GM10266 (cell line): ENCODE results near the gene STXBP6.

Experiments
- DNase-seq: peaks from one replicate; pipeline ENCODE4 v3.0.0; 2012; ENCODE audit errors: extremely low spot score
- TF ChIP-seq, protein P1 (sequence below): IDR thresholded peaks from 2 replicates; pipeline ENCODE4 v1.5.1; 2012; ENCODE audit warnings: mild to moderate bottlenecking, low read depth; ENCODE audit not compliant: control insufficient read depth, insufficient read depth; ENCODE audit errors: missing control alignments

STXBP6 gene

DNA sequence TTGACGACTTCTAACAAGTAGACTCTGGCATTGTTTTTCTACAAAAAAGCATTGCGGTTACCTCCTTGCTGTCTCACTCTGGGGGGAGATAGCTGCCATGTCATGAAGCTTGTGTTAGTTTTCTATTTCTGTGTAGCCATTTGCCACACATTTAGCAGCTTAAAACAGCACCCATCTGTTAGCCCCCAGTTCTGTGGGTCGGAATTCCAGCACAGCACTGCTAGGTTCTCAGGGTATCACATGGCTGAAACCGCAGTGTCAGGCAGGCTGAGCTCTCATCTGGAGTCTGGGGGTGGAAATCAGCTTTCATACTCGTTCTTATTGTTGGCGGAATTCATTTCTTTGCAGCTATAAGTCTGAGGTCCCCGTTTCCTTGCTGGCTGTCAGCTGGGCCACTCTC, 19.9 kb upstream of the STXBP6 start:
- TF ChIP-seq, protein P1, sequence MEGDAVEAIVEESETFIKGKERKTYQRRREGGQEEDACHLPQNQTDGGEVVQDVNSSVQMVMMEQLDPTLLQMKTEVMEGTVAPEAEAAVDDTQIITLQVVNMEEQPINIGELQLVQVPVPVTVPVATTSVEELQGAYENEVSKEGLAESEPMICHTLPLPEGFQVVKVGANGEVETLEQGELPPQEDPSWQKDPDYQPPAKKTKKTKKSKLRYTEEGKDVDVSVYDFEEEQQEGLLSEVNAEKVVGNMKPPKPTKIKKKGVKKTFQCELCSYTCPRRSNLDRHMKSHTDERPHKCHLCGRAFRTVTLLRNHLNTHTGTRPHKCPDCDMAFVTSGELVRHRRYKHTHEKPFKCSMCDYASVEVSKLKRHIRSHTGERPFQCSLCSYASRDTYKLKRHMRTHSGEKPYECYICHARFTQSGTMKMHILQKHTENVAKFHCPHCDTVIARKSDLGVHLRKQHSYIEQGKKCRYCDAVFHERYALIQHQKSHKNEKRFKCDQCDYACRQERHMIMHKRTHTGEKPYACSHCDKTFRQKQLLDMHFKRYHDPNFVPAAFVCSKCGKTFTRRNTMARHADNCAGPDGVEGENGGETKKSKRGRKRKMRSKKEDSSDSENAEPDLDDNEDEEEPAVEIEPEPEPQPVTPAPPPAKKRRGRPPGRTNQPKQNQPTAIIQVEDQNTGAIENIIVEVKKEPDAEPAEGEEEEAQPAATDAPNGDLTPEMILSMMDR: no peak
- no peak for DNase-seq

DNA sequence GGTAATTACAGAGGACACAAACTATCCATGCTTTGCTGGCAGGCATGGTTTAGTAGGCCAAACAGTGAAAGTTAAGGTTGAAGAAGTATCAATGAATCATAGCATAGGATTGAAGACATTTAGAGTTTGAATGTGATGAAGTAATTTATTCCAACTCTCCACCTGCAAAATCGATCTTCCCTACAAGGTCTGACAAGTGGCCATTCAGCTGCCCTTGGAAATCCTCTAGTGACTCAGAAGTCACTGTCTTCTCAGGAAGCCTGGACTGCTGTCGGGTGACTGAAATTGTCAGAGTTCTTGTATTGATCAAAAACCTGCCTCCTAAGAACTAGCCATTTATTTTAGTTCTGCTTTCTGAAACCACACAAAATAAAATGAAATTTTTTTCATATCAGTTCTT, 17.7 kb upstream of the STXBP6 start:
- no peak for DNase-seq
- TF ChIP-seq, protein P1: no peak

DNA sequence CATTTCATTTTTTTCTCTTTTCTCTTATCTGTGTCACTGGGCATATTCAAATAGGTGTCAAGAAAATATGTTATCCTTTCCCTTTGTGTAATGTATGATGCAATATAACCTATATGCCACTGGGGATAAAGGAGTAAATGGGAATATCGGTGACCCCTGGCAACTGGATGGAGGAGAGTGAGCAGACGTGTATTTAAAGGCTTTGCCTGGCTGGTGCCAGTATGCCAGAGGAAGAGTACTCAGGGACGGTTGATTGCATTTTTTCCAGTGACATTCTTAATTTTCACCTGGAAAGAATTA, 12.0 kb upstream of the STXBP6 start:
- TF ChIP-seq, protein P1: no peak
- DNase-seq: no peak

- TF ChIP-seq, protein P1: no peak
- DNase-seq: no peak
Measured at GRCh38 chr14:25056688-25057078, 6.7 kb upstream of the STXBP6 start.

DNA sequence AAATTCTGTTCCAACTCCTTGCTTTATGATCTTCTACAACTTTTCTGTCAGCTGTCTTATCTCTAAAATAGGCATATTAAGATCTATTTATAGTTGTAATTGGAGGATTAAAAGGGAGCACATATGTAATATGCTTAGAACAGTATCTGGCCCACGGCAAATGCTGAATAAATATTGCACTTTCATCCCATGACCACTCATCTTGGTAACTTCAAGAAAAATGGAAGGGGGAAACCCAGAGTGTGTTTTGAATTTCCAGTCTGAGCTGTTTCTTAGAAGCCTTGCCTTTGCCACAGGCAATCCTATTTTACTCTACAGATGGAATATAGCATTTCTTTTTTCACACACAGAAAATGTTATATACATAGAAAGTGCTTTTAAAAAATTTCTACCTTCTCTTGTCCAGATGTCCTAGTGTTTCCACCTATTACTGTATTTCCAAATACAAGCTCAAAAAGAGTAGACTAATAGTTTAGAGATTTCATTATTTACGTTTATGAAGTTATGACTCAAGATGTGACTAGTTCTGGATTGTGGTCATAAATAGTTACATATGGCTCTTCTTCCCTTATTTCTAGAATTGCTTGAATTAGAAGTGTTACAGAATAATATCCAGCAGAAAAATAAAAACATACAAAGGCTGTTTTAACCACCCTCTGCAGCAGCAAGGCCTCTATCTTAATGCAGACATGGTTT, 6.2 kb upstream of the STXBP6 start:
- no peak for DNase-seq
- TF ChIP-seq, protein P1: no peak

- DNase-seq: no peak
Measured at GRCh38 chr14:25055005-25055404, 5.1 kb upstream of the STXBP6 start.

GRCh38 chr14:25053585-25053984, 3.6 kb upstream of the STXBP6 start:
- no peak for DNase-seq
- TF ChIP-seq, protein P1: no peak

More at GRCh38 chr14:25055005-25055404, 5.1 kb upstream of the STXBP6 start:
- TF ChIP-seq, protein P1: no peak
